Measurements from ENCODE around the gene TLN1.

TLN1 gene

DNA sequence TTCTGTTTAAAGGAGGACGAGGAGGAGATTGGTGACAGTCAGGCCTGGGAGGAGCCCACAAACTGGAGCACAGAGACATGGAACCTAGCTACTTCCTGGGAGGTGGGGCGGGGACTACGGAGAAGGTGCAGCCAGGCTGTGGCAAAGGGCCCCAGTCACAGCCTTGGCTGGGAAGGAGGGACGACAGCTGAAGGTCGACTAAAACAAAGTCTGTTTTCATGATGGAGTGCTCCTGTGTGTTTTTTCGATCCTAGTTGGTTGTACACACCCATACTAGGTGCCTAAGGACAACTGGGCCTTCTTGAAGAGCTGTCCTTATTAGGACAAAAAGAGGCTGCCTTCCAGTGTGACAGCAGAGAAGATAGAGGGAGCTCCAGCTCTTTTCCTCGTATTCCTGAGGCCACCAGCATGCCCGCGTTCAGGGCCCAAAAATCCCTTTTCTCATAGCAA is 71.0 kb downstream of the TLN1 start:
- Histone ChIP-seq H3K27ac (ENCODE audit: low read depth, low read length) (peak overlapping the region; percentile 41), H3K9me3 (ENCODE audit: control insufficient read depth in 1 of 2, low read length in 2 of 2) (no peaks in the 10 kb centered on the region), H3K36me3 (ENCODE audit: control insufficient read depth in 1 of 2, insufficient read depth in 2 of 2, low read length in 2 of 2) (peaks cover 8 to 11% of the 10 kb centered on the region in 2 donors), H3K9ac (ENCODE audit: low read depth in 1 of 2, low read length in 2 of 2) (peak overlapping the region in 1 of 2 donors; percentile 22), H3K27me3 (ENCODE audit: control insufficient read depth in 1 of 2, insufficient read depth in 2 of 2, low read length in 2 of 2) (no peaks in the 10 kb centered on the region), H3K4me1 (ENCODE audit: control insufficient read depth in 1 of 2, insufficient read depth in 2 of 2, low read length in 2 of 2) (peaks cover 45 to 58% of the 10 kb centered on the region in 2 donors), H3K4me3 (ENCODE audit: low read depth in 1 of 2, low read length in 2 of 2) (no peak overlapping the region)

DNA sequence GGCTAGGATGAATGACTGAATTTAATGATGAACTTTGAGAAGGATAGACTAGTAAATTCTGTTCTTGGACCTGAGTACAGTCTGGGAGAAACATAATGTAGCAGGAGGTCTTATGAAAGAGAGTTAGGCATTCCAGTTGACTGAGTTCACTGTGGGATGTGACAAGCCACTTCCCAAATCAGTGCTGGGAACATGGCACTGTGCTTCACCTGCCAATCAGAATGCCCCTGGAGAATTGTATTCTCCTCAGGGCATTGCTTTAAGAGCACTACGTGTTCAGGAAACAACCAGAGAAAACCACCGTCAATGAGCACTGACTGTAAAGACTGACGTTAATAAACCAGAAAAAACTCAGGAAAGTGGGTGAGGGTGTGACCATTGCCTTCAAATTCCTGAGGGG is 72.7 kb downstream of the TLN1 start:
- H3K9ac ChIP-seq (ENCODE audit: low read depth in 1 of 2, low read length in 2 of 2): peak overlapping the region; percentile 81 to 86
- peak overlapping the region; percentile 99 for H3K27ac ChIP-seq (ENCODE audit: low read depth, low read length)
- H3K9me3 ChIP-seq (ENCODE audit: control insufficient read depth in 1 of 2, low read length in 2 of 2): no peaks in the 10 kb centered on the region
- H3K27me3 ChIP-seq (ENCODE audit: control insufficient read depth in 1 of 2, insufficient read depth in 2 of 2, low read length in 2 of 2): no peaks in the 10 kb centered on the region
- H3K4me1 ChIP-seq (ENCODE audit: control insufficient read depth in 1 of 2, insufficient read depth in 2 of 2, low read length in 2 of 2): peaks cover 40 to 50% of the 10 kb centered on the region in 2 donors
- peak overlapping the region; percentile 77 to 89 for H3K4me3 ChIP-seq (ENCODE audit: low read depth in 1 of 2, low read length in 2 of 2)
- H3K36me3 ChIP-seq (ENCODE audit: control insufficient read depth in 1 of 2, insufficient read depth in 2 of 2, low read length in 2 of 2): peaks cover 8 to 11% of the 10 kb centered on the region in 2 donors

DNA sequence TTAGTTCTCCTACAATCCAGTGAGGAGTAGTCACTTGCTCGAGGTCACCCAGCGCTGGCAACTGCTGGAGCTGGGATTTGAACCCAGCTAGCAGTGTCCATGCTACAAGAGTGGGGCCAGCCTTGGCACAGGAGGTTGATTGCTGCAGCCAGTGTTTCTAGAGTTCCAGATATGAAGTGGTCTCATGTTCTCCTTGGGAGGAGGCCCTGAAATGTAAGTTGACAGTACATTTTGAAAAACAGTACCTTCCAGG is 73.1 kb downstream of the TLN1 start:
- Histone ChIP-seq H3K9ac (ENCODE audit: low read depth in 1 of 2, low read length in 2 of 2) (peak overlapping the region; percentile 81 to 86), H3K27me3 (ENCODE audit: control insufficient read depth in 1 of 2, insufficient read depth in 2 of 2, low read length in 2 of 2) (no peaks in the 10 kb centered on the region), H3K27ac (ENCODE audit: low read depth, low read length) (peak overlapping the region; percentile 99), H3K36me3 (ENCODE audit: control insufficient read depth in 1 of 2, insufficient read depth in 2 of 2, low read length in 2 of 2) (peaks cover 8 to 11% of the 10 kb centered on the region in 2 donors), H3K4me3 (ENCODE audit: low read depth in 1 of 2, low read length in 2 of 2) (peak overlapping the region; percentile 77 to 89), H3K4me1 (ENCODE audit: control insufficient read depth in 1 of 2, insufficient read depth in 2 of 2, low read length in 2 of 2) (peaks cover 36 to 45% of the 10 kb centered on the region in 2 donors), H3K9me3 (ENCODE audit: control insufficient read depth in 1 of 2, low read length in 2 of 2) (no peaks in the 10 kb centered on the region)

DNA sequence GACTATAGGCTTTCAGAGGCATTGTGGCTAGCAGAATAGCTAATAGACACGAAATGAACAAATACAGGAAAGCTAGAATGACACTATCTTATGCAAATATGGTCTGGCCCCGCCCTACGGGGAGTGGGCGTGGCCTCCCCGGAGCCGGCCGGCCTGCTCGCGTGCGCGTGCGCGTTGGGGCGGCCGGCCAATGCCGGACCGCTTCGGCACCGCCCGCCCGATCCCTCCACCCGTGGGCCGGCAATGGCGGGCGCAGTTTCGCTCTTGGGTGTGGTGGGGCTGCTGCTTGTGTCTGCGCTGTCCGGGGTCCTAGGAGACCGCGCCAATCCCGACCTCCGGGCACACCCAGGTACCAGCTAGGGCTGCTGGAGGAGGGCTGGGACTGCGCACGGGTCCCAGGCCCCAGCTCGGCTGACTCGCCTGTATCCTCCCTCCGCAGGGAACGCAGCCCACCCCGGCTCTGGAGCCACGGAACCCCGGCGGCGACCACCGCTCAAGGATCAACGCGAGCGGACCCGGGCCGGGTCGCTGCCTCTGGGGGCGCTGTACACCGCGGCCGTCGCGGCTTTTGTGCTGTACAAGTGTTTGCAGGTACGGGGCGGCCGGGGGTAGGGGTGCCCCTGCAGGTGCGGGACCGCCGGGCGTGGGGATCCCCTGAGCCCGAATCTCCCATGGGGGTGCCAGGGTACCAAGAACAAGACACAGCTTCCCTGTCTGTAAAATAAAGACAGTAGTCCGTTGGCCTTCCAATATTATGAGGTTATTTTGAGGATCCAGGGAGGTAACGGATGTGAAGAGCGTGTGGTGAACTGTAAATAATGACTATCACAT is 73.6 kb downstream of the TLN1 start, which contains the start of gene CCDC107:
TSS of gene CCDC107 (plus strand) at position 156 of the 831 bp plus-strand sequence. CDS start at position 244, 88 bp downstream.
- H3K9me3 ChIP-seq (ENCODE audit: control insufficient read depth in 1 of 2, low read length in 2 of 2): no peaks in the 10 kb centered on the region
- H3K4me1 ChIP-seq (ENCODE audit: control insufficient read depth in 1 of 2, insufficient read depth in 2 of 2, low read length in 2 of 2): peaks cover 32 to 40% of the 10 kb centered on the region in 2 donors
- H3K27ac ChIP-seq (ENCODE audit: low read depth, low read length): peak within 1 kb of the TSS; percentile 99
- no peaks in the 10 kb centered on the region for H3K27me3 ChIP-seq (ENCODE audit: control insufficient read depth in 1 of 2, insufficient read depth in 2 of 2, low read length in 2 of 2)
- peak within 1 kb of the TSS; percentile 81 to 86 for H3K9ac ChIP-seq (ENCODE audit: low read depth in 1 of 2, low read length in 2 of 2)
- H3K4me3 ChIP-seq (ENCODE audit: low read depth in 1 of 2, low read length in 2 of 2): peak within 1 kb of the TSS; percentile 77 to 89
- H3K36me3 ChIP-seq (ENCODE audit: control insufficient read depth in 1 of 2, insufficient read depth in 2 of 2, low read length in 2 of 2): peaks cover 8 to 11% of the 10 kb centered on the region in 2 donors

DNA sequence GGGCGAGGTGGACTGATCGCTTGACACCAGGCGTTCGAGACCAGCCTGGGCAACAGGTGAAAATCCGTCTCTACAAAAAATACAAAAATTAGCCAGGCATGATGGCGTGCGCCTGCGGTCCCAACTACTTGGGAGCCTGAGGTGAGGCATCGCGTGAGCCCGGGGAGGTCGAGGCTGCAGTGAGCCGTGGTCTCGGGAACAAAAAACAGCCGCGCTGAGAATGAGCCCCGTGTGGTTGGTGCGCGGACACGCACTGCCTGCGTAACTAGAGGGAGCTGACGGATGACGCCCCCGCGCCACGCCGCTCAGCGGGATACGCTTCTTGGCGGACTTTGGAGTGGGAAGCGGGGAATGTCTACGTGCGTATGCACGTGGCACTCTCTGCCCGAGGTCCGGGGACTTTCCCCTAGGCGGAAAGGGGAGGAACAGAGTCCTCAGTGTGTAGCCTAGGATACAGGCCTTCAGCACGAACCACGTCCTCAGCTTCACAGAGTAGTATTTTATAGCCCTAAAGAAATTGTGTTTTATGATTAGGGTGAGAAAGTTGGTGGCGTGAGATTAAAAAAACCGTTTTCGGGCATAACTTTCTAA is 74.4 kb downstream of the TLN1 start, which contains the start of gene RMRP:
TSS of gene RMRP (minus strand) at position 474 of the 591 bp plus-strand sequence.
- no peaks in the 10 kb centered on the region for H3K9me3 ChIP-seq (ENCODE audit: control insufficient read depth in 1 of 2, low read length in 2 of 2)
- peaks cover 29 to 37% of the 10 kb centered on the region in 2 donors for H3K4me1 ChIP-seq (ENCODE audit: control insufficient read depth in 1 of 2, insufficient read depth in 2 of 2, low read length in 2 of 2)
- H3K9ac ChIP-seq (ENCODE audit: low read depth in 1 of 2, low read length in 2 of 2): peak within 1 kb of the TSS; percentile 81 to 86
- peak within 1 kb of the TSS; percentile 77 to 89 for H3K4me3 ChIP-seq (ENCODE audit: low read depth in 1 of 2, low read length in 2 of 2)
- H3K27ac ChIP-seq (ENCODE audit: low read depth, low read length): peak within 1 kb of the TSS; percentile 99
- H3K36me3 ChIP-seq (ENCODE audit: control insufficient read depth in 1 of 2, insufficient read depth in 2 of 2, low read length in 2 of 2): peaks cover 7 to 8% of the 10 kb centered on the region in 2 donors
- H3K27me3 ChIP-seq (ENCODE audit: control insufficient read depth in 1 of 2, insufficient read depth in 2 of 2, low read length in 2 of 2): no peaks in the 10 kb centered on the region

DNA sequence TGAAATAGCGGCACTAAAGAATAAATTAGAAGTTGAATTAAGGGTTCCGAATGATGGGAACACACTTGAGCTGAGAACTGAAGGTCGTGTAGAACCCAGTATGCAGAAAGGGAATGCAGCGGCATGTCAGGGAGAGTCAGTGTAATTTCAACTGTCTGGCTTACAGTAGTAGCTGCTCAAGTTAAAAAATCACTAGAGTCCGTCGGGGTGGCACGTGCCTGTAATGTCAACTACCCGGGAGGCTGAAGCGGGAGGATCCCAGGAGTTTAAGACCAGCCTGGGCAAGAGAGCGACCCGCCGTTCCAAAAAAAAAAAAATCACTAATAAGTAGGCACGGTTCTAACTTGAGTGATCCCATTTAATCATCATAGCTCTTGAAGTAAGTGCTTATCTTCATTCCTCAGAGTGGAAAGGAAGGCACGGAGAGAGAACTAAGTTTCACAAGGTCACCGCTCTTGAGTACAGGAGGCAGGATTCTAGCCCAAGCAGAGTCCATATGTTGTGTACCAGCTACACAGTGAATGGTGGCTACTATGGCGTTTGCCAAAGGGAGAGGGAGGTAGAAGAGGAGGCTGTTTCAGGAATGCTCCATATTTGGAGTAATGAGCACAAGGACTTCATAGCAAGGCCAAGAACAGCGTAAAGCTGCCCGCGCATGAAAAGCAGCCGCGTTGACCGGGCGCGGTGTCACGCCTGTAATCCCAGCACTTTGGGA is 75.0 kb downstream of the TLN1 start:
- Histone ChIP-seq H3K27me3 (ENCODE audit: control insufficient read depth in 1 of 2, insufficient read depth in 2 of 2, low read length in 2 of 2) (no peaks in the 10 kb centered on the region), H3K27ac (ENCODE audit: low read depth, low read length) (peak overlapping the region; percentile 99), H3K36me3 (ENCODE audit: control insufficient read depth in 1 of 2, insufficient read depth in 2 of 2, low read length in 2 of 2) (peaks cover 7 to 8% of the 10 kb centered on the region in 2 donors), H3K9ac (ENCODE audit: low read depth in 1 of 2, low read length in 2 of 2) (peak overlapping the region; percentile 59 to 81), H3K4me1 (ENCODE audit: control insufficient read depth in 1 of 2, insufficient read depth in 2 of 2, low read length in 2 of 2) (peaks cover 23 to 33% of the 10 kb centered on the region in 2 donors), H3K9me3 (ENCODE audit: control insufficient read depth in 1 of 2, low read length in 2 of 2) (no peaks in the 10 kb centered on the region), H3K4me3 (ENCODE audit: low read depth in 1 of 2, low read length in 2 of 2) (peak overlapping the region; percentile 59 to 77)

DNA sequence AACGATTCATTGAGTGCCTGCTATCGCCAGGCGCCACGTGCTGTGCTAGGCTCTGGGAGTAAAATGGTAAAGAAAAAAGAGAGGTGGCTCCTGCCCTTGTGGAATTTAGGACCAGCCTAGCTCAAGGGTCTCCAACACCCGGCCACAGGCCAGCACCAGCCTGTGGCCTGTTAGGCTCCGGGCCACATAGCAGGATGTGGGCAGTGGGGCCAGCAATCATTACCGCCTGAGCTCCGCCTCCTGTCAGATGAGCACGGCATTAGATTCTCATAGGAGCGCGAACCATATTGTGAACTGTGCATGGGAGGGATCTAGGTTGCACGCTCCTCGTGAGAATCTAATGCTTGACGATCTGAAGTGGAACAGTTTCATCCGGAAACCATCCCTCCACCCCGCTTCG is 75.6 kb downstream of the TLN1 start:
- Histone ChIP-seq H3K4me1 (ENCODE audit: control insufficient read depth in 1 of 2, insufficient read depth in 2 of 2, low read length in 2 of 2) (peaks cover 20 to 30% of the 10 kb centered on the region in 2 donors), H3K9me3 (ENCODE audit: control insufficient read depth in 1 of 2, low read length in 2 of 2) (no peaks in the 10 kb centered on the region), H3K27me3 (ENCODE audit: control insufficient read depth in 1 of 2, insufficient read depth in 2 of 2, low read length in 2 of 2) (no peaks in the 10 kb centered on the region), H3K9ac (ENCODE audit: low read depth in 1 of 2, low read length in 2 of 2) (no peak overlapping the region), H3K36me3 (ENCODE audit: control insufficient read depth in 1 of 2, insufficient read depth in 2 of 2, low read length in 2 of 2) (peaks cover 5 to 7% of the 10 kb centered on the region in 2 donors), H3K4me3 (ENCODE audit: low read depth in 1 of 2, low read length in 2 of 2) (no peak overlapping the region), H3K27ac (ENCODE audit: low read depth, low read length) (no peak overlapping the region)

DNA sequence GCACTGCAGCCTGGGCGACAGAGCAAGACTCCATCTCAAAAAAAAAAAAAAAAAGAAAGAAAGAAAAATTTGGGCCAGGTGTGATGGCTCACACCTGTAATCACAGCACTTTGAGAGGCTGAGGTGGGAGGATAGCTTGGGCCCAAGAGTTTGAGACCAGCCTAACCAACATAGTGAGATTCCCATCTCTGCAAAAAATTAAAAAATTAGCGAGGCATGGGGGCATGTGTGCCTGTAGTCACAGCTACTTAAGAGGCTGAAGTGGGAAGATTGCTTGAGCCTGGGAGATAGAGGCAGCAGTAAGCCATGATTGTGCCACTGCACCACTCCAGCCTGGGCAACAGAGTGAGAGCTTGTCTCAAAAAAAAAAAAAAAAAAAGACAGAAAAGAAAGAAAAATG is 78.4 kb downstream of the TLN1 start:
- no peak overlapping the region for H3K4me3 ChIP-seq (ENCODE audit: low read depth in 1 of 2, low read length in 2 of 2)
- H3K27ac ChIP-seq (ENCODE audit: low read depth, low read length): no peak overlapping the region
- H3K27me3 ChIP-seq (ENCODE audit: control insufficient read depth in 1 of 2, insufficient read depth in 2 of 2, low read length in 2 of 2): no peaks in the 10 kb centered on the region
- no peaks in the 10 kb centered on the region for H3K36me3 ChIP-seq (ENCODE audit: control insufficient read depth in 1 of 2, insufficient read depth in 2 of 2, low read length in 2 of 2)
- H3K9ac ChIP-seq (ENCODE audit: low read depth in 1 of 2, low read length in 2 of 2): no peak overlapping the region
- no peaks in the 10 kb centered on the region for H3K9me3 ChIP-seq (ENCODE audit: control insufficient read depth in 1 of 2, low read length in 2 of 2)
- peaks cover 3 to 9% of the 10 kb centered on the region in 2 donors for H3K4me1 ChIP-seq (ENCODE audit: control insufficient read depth in 1 of 2, insufficient read depth in 2 of 2, low read length in 2 of 2)

DNA sequence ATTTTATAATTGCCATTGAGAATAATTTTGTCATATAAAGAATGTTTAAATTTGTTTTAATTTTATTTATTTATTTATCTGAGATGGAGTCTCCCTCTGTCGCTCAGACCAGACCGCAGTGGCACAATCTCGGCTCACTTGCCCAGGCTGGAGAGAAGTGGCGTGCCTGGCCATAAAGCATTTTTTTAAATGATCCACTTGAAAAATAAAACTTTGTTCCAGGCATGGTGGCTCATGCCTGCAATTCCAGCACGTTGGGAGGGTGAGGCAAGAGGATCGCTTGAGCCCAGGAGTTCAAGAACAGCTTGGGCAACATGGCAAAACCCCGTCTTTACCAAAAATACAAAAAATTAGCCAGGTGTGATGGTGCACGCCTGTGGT is 79.2 kb downstream of the TLN1 start:
- H3K27me3 ChIP-seq (ENCODE audit: control insufficient read depth in 1 of 2, insufficient read depth in 2 of 2, low read length in 2 of 2): no peaks in the 10 kb centered on the region
- H3K36me3 ChIP-seq (ENCODE audit: control insufficient read depth in 1 of 2, insufficient read depth in 2 of 2, low read length in 2 of 2): no peaks in the 10 kb centered on the region
- H3K4me3 ChIP-seq (ENCODE audit: low read depth in 1 of 2, low read length in 2 of 2): no peak overlapping the region
- no peaks in the 10 kb centered on the region for H3K9me3 ChIP-seq (ENCODE audit: control insufficient read depth in 1 of 2, low read length in 2 of 2)
- no peak overlapping the region for H3K9ac ChIP-seq (ENCODE audit: low read depth in 1 of 2, low read length in 2 of 2)
- H3K4me1 ChIP-seq (ENCODE audit: control insufficient read depth in 1 of 2, insufficient read depth in 2 of 2, low read length in 2 of 2): peaks cover 3 to 10% of the 10 kb centered on the region in 2 donors
- no peak overlapping the region for H3K27ac ChIP-seq (ENCODE audit: low read depth, low read length)
